HEK293T (cell line): Measurements from ENCODE around the gene KRTAP10-12.

Source experiments
- ARNT ChIP-seq: fragments of 450-650 bp; IDR thresholded peaks from 2 replicates; pipeline ENCODE4 v1.6.1; 2017; ENCODE audit warnings: mild to moderate bottlenecking
- BHLHE40 ChIP-seq: fragments of 450-650 bp; IDR thresholded peaks from 2 replicates; pipeline ENCODE4 v1.6.1; 2016; ENCODE audit warnings: mild to moderate bottlenecking, moderate library complexity, borderline replicate concordance
- ELF4 ChIP-seq: fragments of 450-650 bp; IDR thresholded peaks from 2 replicates; pipeline ENCODE4 v1.6.1; 2017; ENCODE audit warnings: antibody characterized with exemption
- FOXM1 ChIP-seq: fragments of 450-650 bp; IDR thresholded peaks from 2 replicates; pipeline ENCODE4 v1.6.1; 2017; ENCODE audit warnings: mild to moderate bottlenecking, borderline replicate concordance
- HDGF ChIP-seq: fragments of 450-650 bp; IDR thresholded peaks from 2 replicates; pipeline ENCODE4 v1.6.1; 2017; ENCODE audit warnings: antibody characterized with exemption, borderline replicate concordance
- SP1 ChIP-seq: fragments of 450-650 bp; IDR thresholded peaks from 2 replicates; pipeline ENCODE4 v1.6.1; 2017

DNA sequence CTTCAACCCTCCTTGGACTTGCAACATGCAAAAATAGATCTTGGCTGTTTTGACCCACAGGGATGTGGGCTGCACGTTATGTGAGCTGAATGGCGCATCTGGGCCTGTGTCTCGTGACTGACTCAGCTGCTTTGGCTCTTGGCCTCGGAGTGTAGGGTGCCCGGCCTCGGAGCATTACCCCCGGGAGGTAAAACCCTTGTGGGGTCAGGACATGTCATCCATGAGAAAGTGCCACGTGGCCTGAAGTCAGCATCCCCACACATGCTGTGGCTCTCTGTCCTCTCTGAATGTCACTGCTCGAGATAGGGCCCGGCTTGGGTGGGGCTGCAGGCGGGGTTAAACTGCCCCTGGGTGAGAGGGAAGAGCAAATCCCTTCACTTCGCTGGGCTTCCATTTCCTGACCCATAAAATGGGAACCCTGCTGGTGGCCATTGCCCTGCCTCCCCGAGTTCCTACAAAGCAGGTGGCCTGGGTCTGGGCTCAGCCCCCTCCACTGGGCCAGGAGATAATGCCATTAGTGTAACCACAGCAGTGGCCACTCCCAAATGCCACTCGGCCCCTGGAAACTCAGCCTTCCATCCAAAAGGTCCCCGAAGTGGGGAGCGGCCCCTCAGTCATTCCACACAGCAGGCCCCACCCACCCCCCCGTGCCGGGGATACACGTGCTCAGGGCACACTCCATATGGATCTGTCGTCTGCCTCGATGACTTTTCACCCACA, 37.2 kb downstream of the KRTAP10-12 start:
- TF ChIP-seq HDGF (no peak), ELF4 (no peak), SP1 (no peak), FOXM1 (no peak), ARNT (no peak), BHLHE40 (no peak)
